ENCODE results near the gene LPP.

DNA sequence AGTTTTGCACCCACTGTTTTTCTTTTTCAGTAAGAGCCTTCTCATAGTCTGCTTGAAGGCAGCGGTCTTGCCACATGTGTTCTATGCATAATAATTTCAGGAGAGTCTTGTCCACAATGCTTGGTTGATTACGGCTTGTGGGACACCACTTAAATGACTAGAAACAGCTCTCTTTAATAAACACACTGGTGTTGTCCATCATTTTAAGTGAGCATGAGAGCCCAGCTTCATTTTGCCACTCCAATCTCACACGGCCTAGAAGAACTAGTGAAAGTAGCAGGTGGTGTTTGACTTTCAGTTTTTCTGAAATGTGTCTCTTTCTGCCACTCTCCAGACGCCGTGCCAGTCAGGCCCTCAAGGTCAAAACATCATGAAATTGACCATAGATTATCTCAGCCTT, 292.1 kb downstream of the LPP start:
- TF ChIP-seq, protein P1, sequence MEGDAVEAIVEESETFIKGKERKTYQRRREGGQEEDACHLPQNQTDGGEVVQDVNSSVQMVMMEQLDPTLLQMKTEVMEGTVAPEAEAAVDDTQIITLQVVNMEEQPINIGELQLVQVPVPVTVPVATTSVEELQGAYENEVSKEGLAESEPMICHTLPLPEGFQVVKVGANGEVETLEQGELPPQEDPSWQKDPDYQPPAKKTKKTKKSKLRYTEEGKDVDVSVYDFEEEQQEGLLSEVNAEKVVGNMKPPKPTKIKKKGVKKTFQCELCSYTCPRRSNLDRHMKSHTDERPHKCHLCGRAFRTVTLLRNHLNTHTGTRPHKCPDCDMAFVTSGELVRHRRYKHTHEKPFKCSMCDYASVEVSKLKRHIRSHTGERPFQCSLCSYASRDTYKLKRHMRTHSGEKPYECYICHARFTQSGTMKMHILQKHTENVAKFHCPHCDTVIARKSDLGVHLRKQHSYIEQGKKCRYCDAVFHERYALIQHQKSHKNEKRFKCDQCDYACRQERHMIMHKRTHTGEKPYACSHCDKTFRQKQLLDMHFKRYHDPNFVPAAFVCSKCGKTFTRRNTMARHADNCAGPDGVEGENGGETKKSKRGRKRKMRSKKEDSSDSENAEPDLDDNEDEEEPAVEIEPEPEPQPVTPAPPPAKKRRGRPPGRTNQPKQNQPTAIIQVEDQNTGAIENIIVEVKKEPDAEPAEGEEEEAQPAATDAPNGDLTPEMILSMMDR (conservative IDR thresholded peaks at IDR 0.05; ENCODE audit: low read depth, low read length) = no peak
- no peak for TF ChIP-seq POLR2A (IDR thresholded peaks at IDR 0.05; ENCODE audit: low read depth, low read length)
- TF ChIP-seq MAFK (IDR thresholded peaks at IDR 0.05; ENCODE audit: low read depth, low read length) = no peak
- TF ChIP-seq RFX5 (IDR thresholded peaks at IDR 0.05; ENCODE audit: low read depth, low read length) = no peak
- TF ChIP-seq RAD21 (IDR thresholded peaks at IDR 0.05; ENCODE audit: low read length) = no peak
- TF ChIP-seq MAZ (IDR thresholded peaks at IDR 0.05; ENCODE audit: borderline replicate concordance, low read depth, low read length) = no peak
- TF ChIP-seq CHD1 (IDR thresholded peaks at IDR 0.05; ENCODE audit: low read depth, low read length) = no peak
- TF ChIP-seq, protein P2, sequence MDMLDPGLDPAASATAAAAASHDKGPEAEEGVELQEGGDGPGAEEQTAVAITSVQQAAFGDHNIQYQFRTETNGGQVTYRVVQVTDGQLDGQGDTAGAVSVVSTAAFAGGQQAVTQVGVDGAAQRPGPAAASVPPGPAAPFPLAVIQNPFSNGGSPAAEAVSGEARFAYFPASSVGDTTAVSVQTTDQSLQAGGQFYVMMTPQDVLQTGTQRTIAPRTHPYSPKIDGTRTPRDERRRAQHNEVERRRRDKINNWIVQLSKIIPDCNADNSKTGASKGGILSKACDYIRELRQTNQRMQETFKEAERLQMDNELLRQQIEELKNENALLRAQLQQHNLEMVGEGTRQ (IDR thresholded peaks at IDR 0.05; ENCODE audit: low read depth, low read length) = no peak
- no peak for TF ChIP-seq CEBPB (IDR thresholded peaks at IDR 0.05; ENCODE audit: low read depth, low read length)
- TF ChIP-seq, protein P3, sequence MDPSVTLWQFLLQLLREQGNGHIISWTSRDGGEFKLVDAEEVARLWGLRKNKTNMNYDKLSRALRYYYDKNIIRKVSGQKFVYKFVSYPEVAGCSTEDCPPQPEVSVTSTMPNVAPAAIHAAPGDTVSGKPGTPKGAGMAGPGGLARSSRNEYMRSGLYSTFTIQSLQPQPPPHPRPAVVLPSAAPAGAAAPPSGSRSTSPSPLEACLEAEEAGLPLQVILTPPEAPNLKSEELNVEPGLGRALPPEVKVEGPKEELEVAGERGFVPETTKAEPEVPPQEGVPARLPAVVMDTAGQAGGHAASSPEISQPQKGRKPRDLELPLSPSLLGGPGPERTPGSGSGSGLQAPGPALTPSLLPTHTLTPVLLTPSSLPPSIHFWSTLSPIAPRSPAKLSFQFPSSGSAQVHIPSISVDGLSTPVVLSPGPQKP (IDR thresholded peaks at IDR 0.05; ENCODE audit: borderline replicate concordance, low read depth, low read length) = no peak
- TF ChIP-seq MXI1 (IDR thresholded peaks at IDR 0.05; ENCODE audit: borderline replicate concordance, low read depth, low read length) = no peak
